ENCODE measurements around the gene UTP25. TPM values are rescaled to one million over a fixed set of nuclear protein-coding genes. Genes with fewer than 3 reads are reported as not detected.
"Not testable (repeated sequence)": the region's sequence is repeated elsewhere in the genome, so short reads cannot be mapped to it uniquely, and the experiment has no call there.

UTP25 gene
- total and polyA plus RNA-seq, 2 experiments from 2014 or later = 9.5 to 12.2 TPM

GRCh38 chr1:209901211-209901610, 73.4 kb downstream of the UTP25 start:
- H3K9me2 ChIP-seq (ENCODE audit: insufficient read depth) = no peaks in the 10 kb centered on the region
- peaks cover 28% of the 10 kb centered on the region for H3K4me1 ChIP-seq (ENCODE audit: insufficient read depth)
- DNase-seq = no peak
- no peaks in the 10 kb centered on the region for H4K20me1 ChIP-seq (ENCODE audit: insufficient read depth)
- in situ Hi-C loops (cut with MboI) = no loop called here
- H2AFZ ChIP-seq = no peak overlapping the region
- H3F3A ChIP-seq (ENCODE audit: insufficient read depth) = peaks cover 13% of the 10 kb centered on the region
- H3K27me3 ChIP-seq (replicated peaks; ENCODE audit: insufficient read depth) = no peaks in the 10 kb centered on the region
- WGBS, 2 experiments (ENCODE audit: low coverage in 1 of 2, low lambda C conversion rate in 2 of 2, missing lambda C conversion rate in 2 of 2) = 98 to 100% methylated on average over 2 of the region's 2 CpGs
- peak overlapping the region; percentile 35 for H3K4me2 ChIP-seq (ENCODE audit: unreplicated experiment)
- H3K9ac ChIP-seq = no peak overlapping the region
- peak overlapping the region; percentile 40 for H3K27ac ChIP-seq
- H3K9me3 ChIP-seq (ENCODE audit: low read depth) = no peaks in the 10 kb centered on the region
- no peaks in the 10 kb centered on the region for H3K36me3 ChIP-seq (ENCODE audit: low read depth)
- no peaks in the 10 kb centered on the region for H3K79me2 ChIP-seq (ENCODE audit: insufficient read depth)
- TF ChIP-seq EZH2phosphoT487 (IDR thresholded peaks at IDR 0.05; ENCODE audit: insufficient read depth, low read depth) = no peak
- no peak for TF ChIP-seq EZH2 (IDR thresholded peaks at IDR 0.05; ENCODE audit: insufficient read depth, poor library complexity, severe bottlenecking)
- no peak overlapping the region for H3K4me3 ChIP-seq

- H3K36me3 ChIP-seq (ENCODE audit: low read depth); H2AFZ ChIP-seq; H3K9me2 ChIP-seq (ENCODE audit: insufficient read depth); H3K9me3 ChIP-seq (ENCODE audit: low read depth); DNase-seq; H3K4me3 ChIP-seq; H3K27ac ChIP-seq; H3K9ac ChIP-seq; H4K20me1 ChIP-seq (ENCODE audit: insufficient read depth); H3K27me3 ChIP-seq (replicated peaks; ENCODE audit: insufficient read depth); in situ Hi-C loops (cut with MboI); H3K4me2 ChIP-seq (ENCODE audit: unreplicated experiment); H3F3A ChIP-seq (ENCODE audit: insufficient read depth); H3K79me2 ChIP-seq (ENCODE audit: insufficient read depth): not testable (repeated sequence)
- 100% methylated on average over 1 of the region's 1 CpG for WGBS, 2 experiments (ENCODE audit: low coverage in 1 of 2, low lambda C conversion rate in 2 of 2, missing lambda C conversion rate in 2 of 2)
- peaks cover 18% of the 10 kb centered on the region for H3K4me1 ChIP-seq (ENCODE audit: insufficient read depth)
Observed at GRCh38 chr1:209904774-209905173, 77.0 kb downstream of the UTP25 start.

Other genes with a start within 250 kb of the UTP25 start
- gene CAMK1G, start 244.3 kb upstream of the UTP25 start, total RNA-seq (2014; rRNA removed; shearing (Covaris generic)) = 0.11 TPM in 1 of 2 replicates, not detected in the other
- gene CAMK1G, start 244.3 kb upstream of the UTP25 start, polyA plus RNA-seq (2016; fragmentation: Nextera tagmentation; extraction: Ambion mirVana) = 0.24 TPM in 1 of 2 replicates, not detected in the other
- 6.8 and 8.1 TPM in 2 replicates for gene LAMB3, start 175.5 kb upstream of the UTP25 start, total RNA-seq (2014; rRNA removed; shearing (Covaris generic))
- 2.5 and 3.0 TPM in 2 replicates for gene LAMB3, start 175.5 kb upstream of the UTP25 start, polyA plus RNA-seq (2016; fragmentation: Nextera tagmentation; extraction: Ambion mirVana)
- 0.65 and 0.89 TPM in 2 replicates for gene G0S2, start 152.6 kb upstream of the UTP25 start, total RNA-seq (2014; rRNA removed; shearing (Covaris generic))
- 2.0 and 2.9 TPM in 2 replicates for gene G0S2, start 152.6 kb upstream of the UTP25 start, polyA plus RNA-seq (2016; fragmentation: Nextera tagmentation; extraction: Ambion mirVana)
- 0.54 TPM in 1 of 2 replicates, not detected in the other for gene HSD11B1, start 123.1 kb upstream of the UTP25 start, total RNA-seq (2014; rRNA removed; shearing (Covaris generic))
- 1.0 and 1.8 TPM in 2 replicates for gene HSD11B1, start 123.1 kb upstream of the UTP25 start, polyA plus RNA-seq (2016; fragmentation: Nextera tagmentation; extraction: Ambion mirVana)
- gene TRAF3IP3, start 71.9 kb upstream of the UTP25 start, total RNA-seq (2014; rRNA removed; shearing (Covaris generic)) = not detected in 2 replicates
- 0.25 TPM in 1 of 2 replicates, not detected in the other for gene TRAF3IP3, start 71.9 kb upstream of the UTP25 start, polyA plus RNA-seq (2016; fragmentation: Nextera tagmentation; extraction: Ambion mirVana)
- 2.1 and 2.3 TPM in 2 replicates for gene C1orf74, start 43.4 kb upstream of the UTP25 start, total RNA-seq (2014; rRNA removed; shearing (Covaris generic))
- 1.4 and 1.5 TPM in 2 replicates for gene C1orf74, start 43.4 kb upstream of the UTP25 start, polyA plus RNA-seq (2016; fragmentation: Nextera tagmentation; extraction: Ambion mirVana)
- 1.3 and 1.6 TPM in 2 replicates for gene IRF6, start 21.8 kb upstream of the UTP25 start, total RNA-seq (2014; rRNA removed; shearing (Covaris generic))
- gene IRF6, start 21.8 kb upstream of the UTP25 start, polyA plus RNA-seq (2016; fragmentation: Nextera tagmentation; extraction: Ambion mirVana) = 0.84 and 0.86 TPM in 2 replicates
- 1.4 and 1.7 TPM in 2 replicates for gene SYT14, start 110.2 kb downstream of the UTP25 start, total RNA-seq (2014; rRNA removed; shearing (Covaris generic))
- gene SYT14, start 110.2 kb downstream of the UTP25 start, polyA plus RNA-seq (2016; fragmentation: Nextera tagmentation; extraction: Ambion mirVana) = 0.44 and 0.55 TPM in 2 replicates